H1 (cell line): Measurements from ENCODE around the gene RERG. TPM values are rescaled to one million over a fixed set of nuclear protein-coding genes. Genes with fewer than 3 reads are reported as not detected.

Experiments used
- CTCF ChIA-PET: fragments of 300-600 bp; sonication (Branson Sonifier 250); formaldehyde crosslinking; loops from one replicate; lab custom pipeline; 2021; ENCODE audit not compliant: partially characterized antibody; lab: Charles Lee
- POLR2A ChIA-PET: fragments of 300-600 bp; sonication (Branson Sonifier 250); formaldehyde crosslinking; loops from one replicate; lab custom pipeline; 2021; ENCODE audit warnings: inconsistent platforms; ENCODE audit not compliant: partially characterized antibody; lab: Charles Lee
- DNase-seq, 2 experiments: peaks; one replicate each; pipeline versions ENCODE4 v3.0.0 to v3.0.0-alpha.2; 2010 to 2022; ENCODE audit warnings: low spot score in 2 of 2, low read depth in 1 of 2, mixed read lengths in 1 of 2
- FAIRE-seq: peaks from 2 replicates; lab custom pipeline; 2011; peaks lifted over from hg19 to GRCh38; lab: Jason Lieb, UNC
- H2AFZ ChIP-seq: 2 replicates; pipeline ENCODE4 v1.8.1; 2012; ENCODE audit warnings: low read length, inconsistent platforms
- H2AK5ac ChIP-seq: 2 replicates; pipeline ENCODE4 v1.6.1; 2013; ENCODE audit warnings: low read depth, low read length
- H2BK120ac ChIP-seq: replicated peaks from 2 replicates; pipeline ENCODE3; 2013; ENCODE audit warnings: low read depth, low read length, inconsistent platforms
- H2BK12ac ChIP-seq: 2 replicates; pipeline ENCODE4 v1.6.1; 2013; ENCODE audit warnings: low read depth, low read length
- H2BK15ac ChIP-seq: 2 replicates; pipeline ENCODE4 v1.6.1; 2013; ENCODE audit warnings: low read length
- H2BK20ac ChIP-seq: 2 replicates; pipeline ENCODE4 v1.6.1; 2013; ENCODE audit warnings: low read length
- H2BK5ac ChIP-seq: 2 replicates; pipeline ENCODE4 v1.6.1; 2013; ENCODE audit warnings: low read depth, low read length
- H3K14ac ChIP-seq: 2 replicates; pipeline ENCODE4 v1.6.1; 2013; ENCODE audit warnings: inconsistent platforms; ENCODE audit not compliant: insufficient read length
- H3K18ac ChIP-seq: 2 replicates; pipeline ENCODE4 v1.6.1; 2013; ENCODE audit warnings: low read length; ENCODE audit errors: extremely low read depth
- H3K23ac ChIP-seq: 2 replicates; pipeline ENCODE4 v1.6.1; 2013; ENCODE audit warnings: inconsistent platforms; ENCODE audit not compliant: insufficient read length
- H3K23me2 ChIP-seq: 2 replicates; pipeline ENCODE4 v1.6.1; 2013; ENCODE audit warnings: low read depth, low read length
- H3K27ac ChIP-seq: 2 replicates; pipeline ENCODE4 v1.6.1; 2011; ENCODE audit warnings: low read depth, low read length, inconsistent platforms
- H3K27me3 ChIP-seq, 4 experiments: replicated peaks in 1 of 4; 1 replicate in 1 of 4; 2 replicates in 3 of 4; pipeline versions ENCODE4 v1.6.1 to v1.8.1; 2011 to 2013; ENCODE audit warnings: low read length in 3 of 4, mild to moderate bottlenecking in 3 of 4, inconsistent platforms in 2 of 4, mixed read lengths in 2 of 4, moderate library complexity in 1 of 4; ENCODE audit not compliant: control insufficient read depth in 3 of 4, insufficient read depth in 3 of 4; ENCODE audit errors: extremely low read depth in 1 of 4
- H3K36me3 ChIP-seq, 4 experiments: 2 replicates each; pipeline versions ENCODE4 v1.6.1 to v1.8.1; 2011 to 2013; ENCODE audit warnings: mild to moderate bottlenecking in 4 of 4, low read length in 3 of 4, moderate library complexity in 2 of 4, control low read depth in 1 of 4, inconsistent platforms in 1 of 4; ENCODE audit not compliant: insufficient read depth in 4 of 4, control insufficient read depth in 2 of 4
- H3K4ac ChIP-seq: replicated peaks from 2 replicates; pipeline ENCODE3; 2013; ENCODE audit warnings: low read length, low read depth, mixed read lengths, inconsistent platforms; ENCODE audit not compliant: insufficient read length
- H3K4me1 ChIP-seq, 4 experiments: replicated peaks in 1 of 4; 1 replicate in 1 of 4; 2 replicates in 3 of 4; pipeline versions ENCODE4 v1.6.1 to v1.8.1; 2011 to 2013; ENCODE audit warnings: low read length in 3 of 4, inconsistent platforms in 2 of 4, mixed read lengths in 1 of 4; ENCODE audit not compliant: insufficient read depth in 4 of 4, control insufficient read depth in 3 of 4
- H3K4me2 ChIP-seq, 2 experiments: 2 replicates each; pipeline versions ENCODE4 v1.6.1 to v1.8.1; 2011 to 2013; ENCODE audit warnings: low read depth in 2 of 2, low read length in 2 of 2, control low read depth in 1 of 2, inconsistent platforms in 1 of 2, mild to moderate bottlenecking in 1 of 2; ENCODE audit not compliant: insufficient read depth in 1 of 2
- H3K4me3 ChIP-seq, 4 experiments: fragments of 200-600, 300-600 bp in 1 of 4; sonication (generic), shearing (Covaris generic), sonication (Bioruptor Twin) in 1 of 4; 2 replicates each; pipeline versions ENCODE4 v1.5.1 to v1.8.1; 2011 to 2016; ENCODE audit warnings: low read length in 4 of 4, low read depth in 3 of 4, control low read depth in 2 of 4, inconsistent platforms in 2 of 4, mild to moderate bottlenecking in 2 of 4, mixed read lengths in 1 of 4, moderate library complexity in 1 of 4; ENCODE audit not compliant: insufficient read depth in 2 of 4; ENCODE audit errors: extremely low read depth in 1 of 4
- H3K56ac ChIP-seq: replicated peaks from 2 replicates; pipeline ENCODE3; 2013; ENCODE audit warnings: low read depth, mild to moderate bottlenecking, mixed read lengths, low read length, inconsistent platforms; ENCODE audit not compliant: insufficient read length
- H3K79me1 ChIP-seq: 2 replicates; pipeline ENCODE4 v1.6.1; 2013; ENCODE audit warnings: low read depth, low read length, control low read depth
- H3K79me2 ChIP-seq, 2 experiments: 2 replicates each; pipeline versions ENCODE4 v1.6.1 to v1.8.1; 2012 to 2013; ENCODE audit warnings: low read length in 2 of 2, mild to moderate bottlenecking in 2 of 2, inconsistent platforms in 1 of 2; ENCODE audit not compliant: insufficient read depth in 2 of 2, control insufficient read depth in 1 of 2
- H3K9ac ChIP-seq, 4 experiments: replicated peaks in 1 of 4; 1 replicate in 1 of 4; 2 replicates in 3 of 4; pipeline versions ENCODE4 v1.6.1 to v1.8.1; 2011 to 2013; ENCODE audit warnings: low read depth in 3 of 4, low read length in 3 of 4, control low read depth in 2 of 4, mild to moderate bottlenecking in 2 of 4, moderate library complexity in 2 of 4, inconsistent platforms in 1 of 4; ENCODE audit errors: extremely low read depth in 1 of 4
- H3K9me3 ChIP-seq, 2 experiments: 2 replicates each; pipeline versions ENCODE4 v1.6.1 to v1.8.1; 2012 to 2013; ENCODE audit warnings: mild to moderate bottlenecking in 2 of 2, moderate library complexity in 2 of 2, control low read depth in 1 of 2, inconsistent platforms in 1 of 2, low read depth in 1 of 2, low read length in 1 of 2, mixed read lengths in 1 of 2; ENCODE audit not compliant: insufficient read depth in 2 of 2
- H4K20me1 ChIP-seq, 2 experiments: replicated peaks in 1 of 2; 2 replicates each; pipeline versions ENCODE3 to v1.8.1; 2011 to 2013; ENCODE audit warnings: inconsistent platforms in 2 of 2, low read length in 2 of 2, mild to moderate bottlenecking in 1 of 2; ENCODE audit not compliant: insufficient read depth in 2 of 2, control insufficient read depth in 1 of 2
- H4K5ac ChIP-seq: 2 replicates; pipeline ENCODE4 v1.6.1; 2013; ENCODE audit warnings: low read length, low read depth, mixed read lengths, inconsistent platforms; ENCODE audit not compliant: insufficient read length
- H4K8ac ChIP-seq: 2 replicates; pipeline ENCODE4 v1.8.0; 2013; ENCODE audit warnings: mild to moderate bottlenecking, moderate library complexity, low read length, inconsistent platforms; ENCODE audit not compliant: insufficient read depth; ENCODE audit errors: extremely low read depth
- H4K91ac ChIP-seq: replicated peaks from 2 replicates; pipeline ENCODE3; 2013; ENCODE audit warnings: low read length, mixed read lengths, inconsistent platforms; ENCODE audit not compliant: insufficient read length
- BCL11A ChIP-seq, 2 experiments: IDR thresholded peaks; one replicate each; pipeline ENCODE4 v1.6.1; 2011; ENCODE audit warnings: low read depth in 2 of 2, low read length in 2 of 2, mild to moderate bottlenecking in 2 of 2
- CTBP2 ChIP-seq: IDR thresholded peaks from 2 replicates; pipeline ENCODE4 v1.7.0; 2011; ENCODE audit warnings: borderline replicate concordance, mild to moderate bottlenecking, moderate library complexity, mixed read lengths, low read length; ENCODE audit not compliant: insufficient read depth, insufficient read length
- CTCF ChIP-seq, 3 experiments: IDR thresholded peaks; 1 replicate in 2 of 3; 2 replicates in 1 of 3; pipeline versions ENCODE4 v1.5.1 to v1.6.1; 2011; ENCODE audit warnings: low read length in 3 of 3, mild to moderate bottlenecking in 3 of 3, inconsistent platforms in 2 of 3, low read depth in 1 of 3, moderate library complexity in 1 of 3; ENCODE audit not compliant: insufficient read depth in 1 of 3; ENCODE audit errors: control extremely low read depth in 1 of 3
- E2F6 ChIP-seq: IDR thresholded peaks from 2 replicates; pipeline ENCODE4 v1.6.1; 2012; ENCODE audit warnings: inconsistent platforms
- EGR1 ChIP-seq: IDR thresholded peaks from 2 replicates; pipeline ENCODE4 v1.6.1; 2011; ENCODE audit warnings: low read depth, low read length, borderline replicate concordance
- GABPA ChIP-seq: IDR thresholded peaks from 2 replicates; pipeline ENCODE4 v1.6.1; 2011; ENCODE audit warnings: mild to moderate bottlenecking, low read length, moderate library complexity, borderline replicate concordance; ENCODE audit not compliant: insufficient read depth
- HDAC6 ChIP-seq: IDR thresholded peaks from one replicate; pipeline ENCODE4 v1.7.1; 2012; ENCODE audit warnings: low read depth, mild to moderate bottlenecking, inconsistent platforms, low read length, moderate library complexity
- KDM4A ChIP-seq: IDR thresholded peaks from one replicate; pipeline ENCODE4 v1.7.1; 2012; ENCODE audit warnings: low read depth, mild to moderate bottlenecking, moderate library complexity, low read length, inconsistent platforms; ENCODE audit not compliant: severe bottlenecking
- NANOG ChIP-seq: IDR thresholded peaks from 2 replicates; pipeline ENCODE4 v1.6.1; 2011; ENCODE audit warnings: low read length, low read depth, mild to moderate bottlenecking, inconsistent platforms; ENCODE audit not compliant: insufficient read depth, poor library complexity, severe bottlenecking
- SIRT6 ChIP-seq: IDR thresholded peaks from one replicate; pipeline ENCODE4 v1.7.1; 2012; ENCODE audit warnings: low read length, inconsistent platforms
- SIX5 ChIP-seq: IDR thresholded peaks from 2 replicates; pipeline ENCODE4 v1.6.1; 2011; ENCODE audit warnings: mild to moderate bottlenecking, low read depth, low read length
- WGBS, 2 experiments: shearing (Covaris generic) in 1 of 2; methylation state at CpG; one replicate each; pipeline versions ENCODE4 v1.1.6 to v1.1.7; 2013 to 2015; ENCODE audit warnings: low lambda C conversion rate in 2 of 2, mixed read lengths in 2 of 2, inconsistent platforms in 1 of 2, low coverage in 1 of 2, missing lambda C conversion rate in 1 of 2; ENCODE audit not compliant: insufficient replicate concordance in 2 of 2, insufficient coverage in 1 of 2, insufficient read length in 1 of 2; ENCODE audit errors: extremely low coverage in 1 of 2, missing lambda C conversion rate in 1 of 2; 5-methylcytosine and 5-hydroxymethylcytosine counted together
- polyA plus RNA-seq, 7 experiments: library from polyadenylated mRNA; depleted of rRNA in 3 of 7; stranded (reverse) in 5 of 7; unstranded in 2 of 7; fragments of >200 nt in 5 of 7; fragments of 200-250 nt in 2 of 7; gene quantifications; 1 replicate in 5 of 7; 2 replicates in 1 of 7; 4 replicates in 1 of 7; pipeline versions ENCODE4 v1.2.1 to v1.2.3, GENCODE V29; 2011 to 2013; ENCODE audit warnings: missing spikeins in 2 of 7, mixed read lengths in 2 of 7
- total RNA-seq: library from RNA; stranded (reverse); fragmentation: NEBNext Ultra II Directional; extraction: Animal tissue kit (Norgen Biotek cat#: 25700); gene quantifications from 2 replicates; pipeline ENCODE4 v1.2.1, GENCODE V29; 2021

The RERG gene
- total and polyA plus RNA-seq, 2 of the 8 experiments (the other 6 are each of a cell fraction or from before 2014, with no cell fraction given): 0.12 to 0.86 TPM

GRCh38 chr12:15154103-15154502 is 67.1 kb downstream of the RERG start:
- no peak overlapping the region for H3K23ac ChIP-seq
- no peak overlapping the region for H2BK15ac ChIP-seq
- H3K9me3 ChIP-seq: no peaks in the 10 kb centered on the region
- POLR2A ChIA-PET: no interaction called here
- no peak overlapping the region for H2BK12ac ChIP-seq
- no peak for DNase-seq
- no peak overlapping the region for H3K14ac ChIP-seq
- no peak overlapping the region for H3K4ac ChIP-seq
- H4K20me1 ChIP-seq: no peaks in the 10 kb centered on the region
- H3K4me3 ChIP-seq: no peak overlapping the region
- no peak overlapping the region for H3K9ac ChIP-seq
- H3K27me3 ChIP-seq: no peaks in the 10 kb centered on the region
- no peak overlapping the region for H2BK5ac ChIP-seq
- no peaks in the 10 kb centered on the region for H3K36me3 ChIP-seq
- H3K79me1 ChIP-seq: no peaks in the 10 kb centered on the region
- no peak overlapping the region for H2BK120ac ChIP-seq
- no peak overlapping the region for H2AFZ ChIP-seq
- no peak overlapping the region for H4K8ac ChIP-seq
- H3K23me2 ChIP-seq: no peaks in the 10 kb centered on the region
- WGBS, 2 experiments: 90% methylated on average over 3 of the region's 3 CpGs; no CpG with 5 or more reads in 1 of the 2 experiments
- H4K91ac ChIP-seq: no peak overlapping the region
- H3K79me2 ChIP-seq: no peaks in the 10 kb centered on the region
- H3K4me2 ChIP-seq: no peak overlapping the region
- no peak overlapping the region for H3K27ac ChIP-seq
- no peak overlapping the region for H3K18ac ChIP-seq
- H3K4me1 ChIP-seq: no peaks in the 10 kb centered on the region
- H2AK5ac ChIP-seq: no peak overlapping the region
- H2BK20ac ChIP-seq: no peak overlapping the region
- no peak overlapping the region for H4K5ac ChIP-seq
- CTCF ChIA-PET: interaction anchor here (1.0 to 4.4 kb wide), 8 partner anchors 13 to 344 kb away, joined by 3 to 40 read pairs (median 4); partner anchors contain the start of gene RERG
- FAIRE-seq: no peak
- no peak overlapping the region for H3K56ac ChIP-seq
- no peak for TF ChIP-seq KDM4A
- TF ChIP-seq CTBP2: no peak
- TF ChIP-seq EGR1: no peak
- TF ChIP-seq HDAC6: no peak
- TF ChIP-seq SIX5: no peak
- no peak for TF ChIP-seq GABPA
- TF ChIP-seq NANOG: no peak
- TF ChIP-seq SIRT6: no peak
- TF ChIP-seq BCL11A (IDR thresholded peaks at IDR 0.05; ENCODE audit: low read depth in 2 of 2, low read length in 2 of 2): no peak
- TF ChIP-seq E2F6: no peak
- TF ChIP-seq CTCF (IDR thresholded peaks at IDR 0.05; ENCODE audit: control extremely low read depth in 1 of 3, insufficient read depth in 1 of 3, low read depth in 1 of 3, low read length in 3 of 3): no peak
